ENCODE measurements around the gene TAAR1.
"Not testable (repeated sequence)": the region's sequence is repeated elsewhere in the genome, so short reads cannot be mapped to it uniquely, and the experiment has no call there.

TAAR1 gene, protein sequence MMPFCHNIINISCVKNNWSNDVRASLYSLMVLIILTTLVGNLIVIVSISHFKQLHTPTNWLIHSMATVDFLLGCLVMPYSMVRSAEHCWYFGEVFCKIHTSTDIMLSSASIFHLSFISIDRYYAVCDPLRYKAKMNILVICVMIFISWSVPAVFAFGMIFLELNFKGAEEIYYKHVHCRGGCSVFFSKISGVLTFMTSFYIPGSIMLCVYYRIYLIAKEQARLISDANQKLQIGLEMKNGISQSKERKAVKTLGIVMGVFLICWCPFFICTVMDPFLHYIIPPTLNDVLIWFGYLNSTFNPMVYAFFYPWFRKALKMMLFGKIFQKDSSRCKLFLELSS

DNA sequence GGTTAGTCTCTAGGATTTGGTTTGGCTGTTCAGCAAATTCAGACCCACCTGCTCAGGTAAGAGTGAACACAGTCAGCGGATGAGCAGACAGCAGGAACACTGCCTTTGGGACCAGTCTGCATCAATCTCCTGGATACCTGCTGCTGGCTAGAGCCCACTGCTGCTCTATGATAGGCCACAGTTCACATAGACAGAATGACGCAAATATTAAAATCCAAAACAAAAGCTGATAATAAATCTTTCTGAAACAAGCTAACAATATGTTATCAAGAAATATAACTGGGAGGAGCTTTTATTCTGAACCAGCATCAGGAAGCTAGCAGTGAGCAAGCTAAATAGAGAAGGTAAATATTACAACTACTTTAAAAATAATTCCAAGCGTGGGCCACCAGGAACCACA lies at the start of gene TAAR1:
Gene TAAR1, minus strand, starts transcription at position 101 of the 400 bp plus-strand sequence. CDS start 13,179 bp downstream, outside the sequence.
- DNase-seq: no peak

DNA sequence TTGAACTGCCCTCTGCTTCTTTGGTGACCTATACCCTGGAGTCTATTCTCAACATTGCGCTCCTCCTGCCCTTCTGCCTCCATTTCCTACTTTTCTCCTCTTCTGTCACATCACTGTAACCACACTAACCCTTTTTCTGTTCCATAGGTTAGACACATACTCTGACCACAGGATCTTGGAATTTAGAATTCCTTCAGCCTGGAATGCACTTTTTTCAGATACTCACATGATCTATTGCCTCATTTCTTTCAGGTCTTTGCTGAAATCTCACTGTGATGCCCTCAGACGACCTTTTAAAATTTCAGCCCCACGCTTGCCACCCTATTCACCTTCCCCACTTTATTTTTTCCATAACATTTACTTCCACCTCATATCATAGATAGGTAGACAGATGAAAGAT lies 49.8 kb upstream of the TAAR1 start:
- no peak for DNase-seq

DNA sequence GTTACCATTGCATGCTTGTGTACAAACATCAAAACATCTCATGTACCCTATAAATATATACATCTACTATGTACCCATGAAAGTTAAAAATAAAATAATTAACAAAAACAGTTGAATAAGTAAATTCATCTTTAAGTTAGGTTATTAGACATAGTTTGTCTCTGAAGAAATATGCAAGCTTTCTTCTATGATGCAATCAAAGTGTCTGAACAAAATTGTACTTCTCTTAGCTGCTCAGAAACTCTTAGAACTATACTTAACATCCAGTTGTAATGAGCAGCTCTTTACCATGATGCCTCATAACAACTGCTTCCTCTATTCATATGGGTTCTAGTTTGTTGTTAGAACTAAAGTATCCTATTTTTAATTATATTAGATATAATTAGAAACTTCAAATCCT lies 49.0 kb upstream of the TAAR1 start:
- no peak for DNase-seq

DNA sequence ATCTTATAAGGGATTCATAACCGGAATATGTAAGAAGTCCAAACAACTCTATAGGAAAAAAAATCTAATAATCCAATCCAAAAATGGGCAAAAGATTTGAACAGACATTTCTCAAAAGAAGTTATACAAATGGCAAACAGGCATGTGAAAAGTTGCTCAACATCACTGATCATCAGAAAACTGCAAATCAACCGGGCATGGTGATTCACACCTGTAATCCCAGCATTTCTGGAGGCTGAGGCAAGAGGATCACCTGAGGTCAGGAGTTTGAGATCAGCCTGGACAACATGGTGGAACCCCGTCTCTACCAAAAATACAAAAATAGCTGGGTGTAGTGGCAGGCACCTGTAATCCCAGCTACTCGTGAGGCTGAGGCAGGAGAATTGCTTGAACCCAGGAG lies 47.8 kb upstream of the TAAR1 start:
- DNase-seq: not testable (repeated sequence)

DNA sequence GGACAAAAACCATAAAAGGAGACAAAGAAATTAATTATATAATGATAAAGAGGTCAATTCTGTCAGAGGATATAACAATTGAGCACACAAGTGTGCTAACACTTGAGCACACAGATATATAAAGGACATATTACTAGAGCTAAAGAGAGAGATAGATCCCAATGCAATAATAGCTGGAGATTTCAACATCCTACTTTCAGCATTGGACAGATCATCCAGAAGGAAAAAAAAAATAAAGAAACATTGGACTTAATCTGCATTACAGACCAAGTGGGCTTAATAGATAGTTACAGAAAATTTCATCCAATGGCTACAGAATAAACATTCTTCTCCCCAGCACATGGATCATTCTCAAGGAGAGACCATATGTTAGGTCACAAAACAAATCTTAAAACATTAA lies 45.0 kb upstream of the TAAR1 start:
- no peak for DNase-seq

DNA sequence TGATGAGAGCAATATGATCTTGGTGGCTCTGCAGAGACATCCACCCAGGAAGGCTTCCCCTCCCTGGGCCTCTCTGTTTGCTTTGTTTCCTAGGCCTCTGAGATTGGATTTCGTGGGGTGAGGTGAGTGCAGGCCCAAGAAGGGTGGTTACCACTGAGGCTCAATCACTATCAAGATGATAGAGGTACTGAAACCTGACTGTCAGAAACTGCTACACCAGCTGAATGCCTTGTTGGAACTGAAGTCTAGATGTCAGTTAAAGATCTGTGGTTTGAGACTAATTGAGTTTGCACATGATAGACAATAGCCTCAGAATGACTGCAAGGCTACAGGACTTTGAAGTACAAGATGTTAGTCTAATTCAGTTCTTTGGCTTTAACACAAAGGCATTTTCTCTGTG lies 39.6 kb upstream of the TAAR1 start:
- no peak for DNase-seq

DNA sequence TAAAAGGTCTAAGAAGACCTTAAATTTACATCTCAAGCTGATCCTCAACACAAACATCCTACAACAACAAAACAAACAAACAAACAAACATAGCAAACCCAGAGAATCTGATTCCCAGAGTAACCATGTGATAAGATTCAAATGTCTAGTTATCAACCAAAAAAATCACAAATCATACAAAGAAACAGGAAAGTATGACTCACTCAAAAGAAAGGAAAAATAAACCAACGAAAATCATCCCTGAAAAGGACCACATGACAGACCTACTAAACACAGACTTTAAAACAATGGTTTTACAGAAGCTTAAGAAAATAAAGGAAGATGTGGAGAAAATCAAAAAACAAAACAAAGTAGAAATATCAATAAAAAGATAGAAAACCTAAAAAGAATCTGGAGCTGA lies 36.8 kb upstream of the TAAR1 start:
- no peak for DNase-seq

DNA sequence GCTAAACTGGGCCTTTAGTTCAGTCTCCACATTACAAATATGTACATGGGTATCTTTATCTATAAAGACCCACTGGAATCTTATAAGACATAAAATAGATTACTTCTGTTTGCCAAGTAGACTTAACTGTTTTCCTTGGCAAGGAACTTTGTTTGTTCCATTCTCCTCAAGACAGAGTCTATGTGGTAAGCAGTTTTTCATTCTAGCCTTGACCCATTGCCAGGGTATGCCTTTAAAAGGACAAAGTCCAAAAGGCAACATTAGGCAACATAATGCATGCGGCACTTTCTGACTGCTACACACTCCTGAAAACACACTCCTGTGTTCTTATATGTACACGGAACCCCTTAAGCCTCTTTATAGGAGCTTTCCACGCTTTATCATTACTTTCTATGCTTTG lies 34.5 kb upstream of the TAAR1 start:
- no peak for DNase-seq

DNA sequence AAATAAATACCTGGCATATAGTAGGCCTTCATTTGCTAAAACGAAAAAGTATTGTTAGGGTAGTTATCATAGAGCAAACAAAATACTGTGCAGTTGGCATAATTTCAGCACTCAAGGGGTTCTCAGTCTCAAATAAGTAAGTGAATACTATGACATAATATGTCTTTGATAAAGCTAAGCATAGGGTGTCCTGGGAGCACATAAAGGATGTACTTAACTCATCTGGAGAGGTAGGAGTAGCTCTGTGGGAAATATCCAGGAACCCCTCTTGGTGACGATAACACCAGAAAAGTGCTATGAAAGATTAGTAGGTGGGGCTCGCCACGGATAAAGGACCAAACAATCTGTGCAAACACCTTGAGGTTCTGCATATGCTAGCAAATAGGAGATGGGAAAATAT lies 31.7 kb upstream of the TAAR1 start:
- DNase-seq: no peak

DNA sequence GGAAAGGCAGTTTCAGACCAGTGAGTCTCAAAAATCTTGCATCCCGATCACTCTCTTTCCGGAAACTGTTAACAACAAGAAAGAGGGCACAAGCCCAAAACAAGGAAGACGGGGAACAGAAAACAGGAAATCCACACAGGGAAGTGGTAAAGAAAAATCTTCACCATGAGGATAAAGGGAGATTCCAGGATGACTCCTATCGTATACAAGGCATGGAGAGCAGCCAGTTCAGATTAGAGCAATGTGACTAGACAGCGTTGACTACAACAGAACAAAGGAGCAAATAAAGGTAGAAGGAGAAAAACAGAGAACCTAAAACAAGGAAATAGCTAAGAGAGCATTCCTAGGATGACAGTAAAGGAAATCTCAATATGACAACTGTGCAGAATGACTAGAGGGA lies 28.3 kb upstream of the TAAR1 start:
- no peak for DNase-seq

DNA sequence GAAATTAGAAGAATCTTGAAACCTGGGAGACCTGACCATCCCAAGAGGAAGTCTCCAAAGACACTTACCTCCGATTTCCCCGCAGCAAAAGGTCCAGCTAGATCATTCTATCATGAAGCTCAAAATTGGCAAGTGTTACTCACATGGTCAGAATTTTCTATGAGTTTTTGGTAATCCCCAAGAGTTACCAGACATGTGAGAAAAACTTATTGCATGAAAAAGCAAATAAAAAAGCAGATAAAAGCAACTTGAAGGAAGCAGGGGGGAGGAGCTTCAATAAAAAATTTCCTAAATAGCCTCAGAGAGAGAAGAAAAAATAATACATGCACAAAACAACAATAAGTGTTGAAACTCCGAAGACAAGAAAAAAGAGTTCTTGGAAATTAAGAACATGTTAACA lies 27.5 kb upstream of the TAAR1 start:
- DNase-seq: no peak

DNA sequence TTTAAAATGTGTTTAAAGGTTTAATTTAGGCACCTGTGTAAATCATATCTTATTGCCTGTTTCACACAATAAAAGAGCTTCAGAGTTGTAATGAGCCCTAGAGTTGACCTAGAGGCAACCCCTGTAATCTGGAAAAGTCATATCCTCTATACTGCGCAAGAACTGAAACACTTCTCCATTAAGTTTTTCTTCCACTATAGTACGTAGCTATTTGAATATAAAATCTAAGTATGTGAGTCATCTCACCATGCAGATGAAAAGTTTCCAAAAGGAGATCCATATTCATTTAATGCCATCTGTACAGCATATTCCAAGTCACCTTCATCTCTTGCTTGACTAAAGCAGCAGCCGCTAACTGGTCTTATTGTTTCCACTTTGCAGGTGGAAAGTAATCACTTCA lies 26.0 kb upstream of the TAAR1 start:
- DNase-seq: no peak

DNA sequence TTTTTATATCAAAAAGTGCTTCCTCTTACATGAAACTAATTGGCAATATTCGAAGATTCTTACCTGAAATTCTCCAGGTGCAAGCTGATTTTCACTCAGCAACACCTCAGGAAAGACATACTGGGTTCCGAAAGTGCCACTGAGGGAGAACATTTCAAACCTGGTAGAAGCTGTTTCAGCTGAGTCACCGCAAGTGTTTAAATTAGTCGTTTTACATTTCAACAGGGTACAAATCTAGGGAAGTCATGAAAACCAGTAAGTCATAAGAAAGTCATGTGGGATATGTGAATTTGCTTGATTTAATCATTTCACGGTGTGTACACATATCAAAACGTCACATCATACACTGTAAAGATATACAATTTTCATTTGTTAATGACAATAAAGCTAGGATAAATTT lies 25.3 kb upstream of the TAAR1 start:
- DNase-seq: no peak

DNA sequence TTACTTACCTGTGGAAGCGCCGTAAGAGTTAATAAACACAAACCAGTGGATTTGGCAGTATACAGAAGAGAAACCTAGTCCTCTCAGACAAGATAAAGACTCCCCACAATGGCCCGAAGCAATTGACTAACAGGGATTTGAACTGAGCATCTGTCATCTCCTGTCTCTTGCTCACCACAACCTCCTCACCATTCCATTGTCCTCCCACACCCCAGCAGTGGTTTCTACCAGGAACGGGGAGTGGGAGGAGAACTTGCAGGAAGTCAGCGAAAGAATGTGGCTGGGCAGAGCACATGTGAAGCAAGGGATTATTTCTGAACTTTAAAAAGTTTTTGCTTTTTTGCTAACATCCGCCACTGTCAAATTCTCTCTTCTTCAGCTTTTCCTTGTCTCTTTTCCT lies 24.6 kb upstream of the TAAR1 start:
- DNase-seq: no peak

DNA sequence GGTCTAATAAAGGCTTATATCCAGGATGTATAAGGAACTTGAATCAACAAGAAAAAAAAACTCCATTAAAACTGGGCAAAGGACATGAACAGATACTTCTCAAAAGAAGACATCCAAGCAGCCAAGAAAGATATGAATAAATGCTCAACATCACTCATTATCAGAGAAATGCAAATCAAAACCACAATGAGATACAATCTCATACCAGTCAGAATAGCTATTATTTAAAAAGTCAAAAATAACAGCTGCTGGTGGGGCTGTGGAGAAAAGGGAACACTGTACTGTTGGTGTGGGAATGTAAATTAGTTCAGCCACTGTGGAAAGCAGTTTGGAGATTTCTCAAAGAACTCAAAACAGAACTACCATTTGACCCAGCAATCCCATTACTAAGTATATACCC lies 20.1 kb upstream of the TAAR1 start:
- not testable (repeated sequence) for DNase-seq

DNA sequence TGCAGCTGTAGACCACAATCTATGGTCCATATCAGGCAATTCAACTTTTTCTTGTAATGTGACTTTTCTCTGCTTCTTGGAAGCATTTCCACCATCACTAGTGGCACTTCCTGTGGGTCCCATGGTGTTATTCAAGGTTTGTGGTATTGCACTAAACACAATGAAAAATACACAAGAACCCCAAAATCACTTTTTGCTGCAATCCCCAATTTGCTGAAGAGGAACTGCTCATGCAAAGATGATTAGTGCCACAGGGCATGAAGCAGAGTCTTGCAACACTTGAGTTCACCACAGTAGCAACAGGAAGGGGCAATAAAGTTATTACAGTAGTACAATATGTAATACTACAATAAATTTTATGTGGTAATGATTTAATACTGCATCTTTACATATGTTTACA lies 16.8 kb upstream of the TAAR1 start:
- DNase-seq: no peak

DNA sequence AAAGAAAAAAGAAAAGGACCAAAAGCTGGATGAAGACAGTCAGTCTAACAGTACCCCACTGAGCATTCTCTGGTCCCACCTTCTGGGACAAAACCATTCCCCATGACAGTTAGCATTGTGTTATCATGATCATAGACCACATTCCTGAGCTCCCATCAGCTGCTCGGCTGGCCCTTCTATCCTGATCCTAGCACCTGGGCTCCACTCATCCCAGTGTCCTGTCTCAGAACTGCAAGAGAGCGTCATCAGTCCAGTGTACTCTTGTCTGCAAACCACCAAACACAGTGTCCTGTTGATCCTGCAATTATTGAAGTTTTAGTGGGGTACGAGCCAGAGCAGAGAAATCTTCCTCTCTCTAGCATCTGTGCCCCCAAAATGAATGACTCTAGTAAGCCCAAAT lies 16.0 kb upstream of the TAAR1 start:
- no peak for DNase-seq

DNA sequence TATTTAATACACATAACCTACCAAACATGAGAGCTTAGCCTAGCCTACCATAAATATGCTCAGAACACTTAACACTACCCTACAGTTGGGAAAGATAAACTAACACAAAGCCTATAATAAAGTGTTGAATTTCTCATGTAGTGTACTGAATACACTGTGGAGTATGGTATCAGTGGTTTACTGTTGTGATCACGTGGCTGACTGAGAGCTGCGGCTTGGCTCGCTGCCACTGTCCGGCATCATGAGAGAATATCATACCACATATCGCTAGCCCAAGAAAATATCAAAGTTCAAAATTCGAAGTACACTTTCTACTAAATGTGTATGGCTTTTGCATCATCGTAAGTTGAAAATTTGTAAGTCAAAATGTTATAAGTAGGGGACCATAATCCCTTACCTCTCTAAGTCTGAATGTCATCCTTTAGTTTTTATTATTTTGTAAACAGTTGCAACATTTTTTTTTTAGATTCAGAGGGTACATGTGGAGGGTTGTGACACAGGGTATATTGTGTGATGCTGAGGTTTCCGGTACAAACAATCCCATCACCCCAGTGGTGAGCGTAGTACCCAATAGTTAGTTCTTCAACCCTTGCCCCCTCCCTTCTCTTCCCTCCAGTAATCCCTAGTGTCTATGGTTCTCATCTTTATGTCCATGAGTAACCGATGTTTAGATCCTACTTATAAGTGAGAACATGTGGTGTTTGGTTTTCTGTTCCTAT lies 14.6 kb upstream of the TAAR1 start:
- DNase-seq: no peak

DNA sequence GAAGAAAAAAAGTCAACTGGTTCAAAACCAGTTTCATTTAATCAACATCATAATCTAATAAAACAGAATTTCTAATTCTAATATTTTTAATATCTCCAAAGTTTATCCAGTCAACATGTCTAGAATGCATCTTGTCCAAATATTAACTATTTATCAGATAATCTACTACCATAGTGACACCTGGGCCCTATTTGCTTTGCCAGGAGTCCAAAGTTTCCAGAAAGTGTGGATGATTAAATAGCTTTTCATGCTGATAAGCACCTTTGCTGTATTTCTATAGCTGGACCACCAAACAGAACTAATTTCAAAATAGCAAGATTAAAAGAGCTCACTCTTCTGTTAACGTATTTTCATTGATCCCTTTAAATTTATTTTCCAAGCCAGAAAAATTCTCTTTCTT lies 12.3 kb upstream of the TAAR1 start:
- no peak for DNase-seq

DNA sequence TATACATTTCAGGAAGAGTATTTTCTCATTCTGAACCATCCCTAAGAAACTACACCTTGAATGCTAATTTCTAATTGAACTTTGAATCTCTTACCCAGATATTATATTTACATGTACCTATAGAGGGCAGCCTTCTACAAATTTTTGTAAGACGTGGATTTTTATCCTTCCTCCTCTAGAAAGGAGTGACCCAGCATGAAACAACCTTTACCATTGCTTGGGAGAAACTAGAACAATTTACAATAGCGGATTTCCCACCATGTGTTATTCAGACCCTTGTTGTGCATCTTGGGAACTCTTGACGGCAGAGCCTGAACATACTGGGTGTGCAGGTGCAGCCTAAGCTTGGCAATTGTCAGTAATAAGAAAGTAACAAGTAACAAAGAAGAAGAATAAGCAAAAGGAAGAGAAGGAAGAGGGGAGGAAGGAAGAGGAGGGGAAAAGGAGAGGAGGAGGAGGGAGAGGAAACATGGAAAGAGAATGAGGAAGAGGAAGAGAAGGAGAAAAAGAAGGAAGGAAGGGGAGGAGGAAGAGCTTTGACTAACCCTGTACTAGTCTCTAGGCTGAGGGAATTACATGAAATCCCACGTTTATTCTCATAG lies 10.8 kb upstream of the TAAR1 start:
- DNase-seq: no peak

DNA sequence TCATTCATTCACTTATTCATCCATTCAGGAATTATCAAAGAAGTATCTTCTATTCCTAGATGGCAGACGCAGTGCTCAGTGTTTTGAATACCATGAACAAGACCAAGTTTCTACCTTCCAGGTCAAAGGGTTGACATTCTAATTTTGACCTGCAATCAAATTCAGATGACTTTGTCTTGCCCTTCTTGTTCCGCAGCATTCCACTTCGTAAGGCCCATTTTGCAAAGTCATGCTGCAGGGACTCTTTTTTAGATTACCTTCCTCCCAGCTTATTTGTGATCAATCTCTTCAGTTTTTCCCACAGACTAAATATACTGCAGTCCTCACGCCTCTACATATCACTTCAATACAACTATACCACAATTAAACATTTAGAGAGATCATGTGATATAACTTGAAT lies 7.1 kb upstream of the TAAR1 start:
- DNase-seq: no peak

DNA sequence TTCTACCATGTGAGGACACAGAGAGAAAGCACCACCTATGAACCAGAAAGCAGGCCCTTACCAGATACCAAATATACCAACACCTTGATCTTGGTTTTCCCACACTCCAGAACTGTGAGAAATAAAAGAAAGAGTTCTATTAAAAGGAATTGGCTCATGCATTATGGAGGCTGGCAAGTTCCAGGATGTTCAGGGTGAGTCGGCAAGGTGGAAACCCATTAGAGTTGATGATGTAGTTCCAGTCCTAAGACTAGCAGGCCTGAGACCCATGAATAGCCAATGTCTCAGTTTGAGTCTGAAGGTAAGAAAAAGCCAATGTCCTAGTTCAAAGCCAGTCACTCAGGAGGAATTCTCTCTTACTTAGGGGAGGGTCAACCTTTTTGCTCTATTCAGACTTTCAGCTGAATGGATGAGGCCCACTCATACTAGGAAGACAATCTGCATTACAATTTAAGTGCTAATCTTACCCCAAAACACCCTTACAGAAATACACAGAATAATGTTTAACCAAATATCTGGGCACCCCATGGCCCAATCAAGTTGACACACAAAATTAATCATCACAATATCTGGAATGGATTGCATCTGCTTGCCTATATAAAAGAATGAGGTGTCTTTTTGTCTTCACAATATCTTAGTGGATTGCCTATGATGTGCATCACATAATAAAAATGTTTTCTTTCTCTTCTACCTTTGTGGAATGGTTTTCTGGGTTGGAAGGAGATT lies 5.5 kb upstream of the TAAR1 start:
- DNase-seq: no peak

DNA sequence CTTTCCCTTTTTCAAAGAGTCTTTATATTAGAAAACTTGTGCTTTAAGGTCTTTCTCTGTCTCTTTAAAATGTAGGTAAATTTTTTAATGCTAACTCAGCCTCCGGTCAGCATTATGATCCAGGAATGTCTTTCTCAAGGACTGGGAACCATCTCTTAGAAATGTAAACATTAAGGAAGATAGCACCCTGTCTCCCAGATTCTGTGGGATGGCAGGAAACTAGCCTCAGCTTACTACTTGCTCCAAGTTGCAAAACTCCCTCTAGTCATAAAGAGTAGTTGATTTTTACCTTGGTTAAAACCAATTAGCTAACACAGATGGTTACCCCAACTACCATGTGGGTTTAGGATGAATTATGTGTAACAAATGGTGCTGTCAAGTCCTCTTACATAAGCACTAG lies 4.7 kb upstream of the TAAR1 start:
- DNase-seq: no peak

DNA sequence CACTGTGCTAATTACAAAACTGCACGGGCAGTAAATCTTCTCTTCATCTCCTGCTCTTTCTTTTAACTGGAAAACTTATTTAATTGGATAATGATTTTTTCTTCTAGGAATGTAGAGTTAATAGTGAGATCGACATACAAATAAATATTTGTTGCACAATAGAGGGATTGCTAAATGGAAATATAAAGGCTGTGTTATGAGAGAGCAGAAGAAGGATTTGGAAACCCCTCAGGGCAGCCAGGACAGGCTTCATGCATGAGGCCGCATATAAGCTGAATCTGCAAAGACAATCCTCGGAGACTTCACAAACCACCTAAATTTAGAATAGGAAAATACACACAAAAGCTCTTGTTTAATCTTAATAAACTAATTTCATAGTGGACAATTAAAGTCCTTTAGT lies 2.9 kb upstream of the TAAR1 start:
- no peak for DNase-seq
